ENCODE data around the gene TRIM67.

GRCh38 chr1:231210126-231210525, 48.3 kb downstream of the TRIM67 start:
- TF ChIP-seq CTCF (IDR thresholded peaks at IDR 0.05) (no peak), POLR2AphosphoS5 (IDR thresholded peaks at IDR 0.05; ENCODE audit: low read depth, low read length) (no peak)
- TF ChIP-seq, protein P1, sequence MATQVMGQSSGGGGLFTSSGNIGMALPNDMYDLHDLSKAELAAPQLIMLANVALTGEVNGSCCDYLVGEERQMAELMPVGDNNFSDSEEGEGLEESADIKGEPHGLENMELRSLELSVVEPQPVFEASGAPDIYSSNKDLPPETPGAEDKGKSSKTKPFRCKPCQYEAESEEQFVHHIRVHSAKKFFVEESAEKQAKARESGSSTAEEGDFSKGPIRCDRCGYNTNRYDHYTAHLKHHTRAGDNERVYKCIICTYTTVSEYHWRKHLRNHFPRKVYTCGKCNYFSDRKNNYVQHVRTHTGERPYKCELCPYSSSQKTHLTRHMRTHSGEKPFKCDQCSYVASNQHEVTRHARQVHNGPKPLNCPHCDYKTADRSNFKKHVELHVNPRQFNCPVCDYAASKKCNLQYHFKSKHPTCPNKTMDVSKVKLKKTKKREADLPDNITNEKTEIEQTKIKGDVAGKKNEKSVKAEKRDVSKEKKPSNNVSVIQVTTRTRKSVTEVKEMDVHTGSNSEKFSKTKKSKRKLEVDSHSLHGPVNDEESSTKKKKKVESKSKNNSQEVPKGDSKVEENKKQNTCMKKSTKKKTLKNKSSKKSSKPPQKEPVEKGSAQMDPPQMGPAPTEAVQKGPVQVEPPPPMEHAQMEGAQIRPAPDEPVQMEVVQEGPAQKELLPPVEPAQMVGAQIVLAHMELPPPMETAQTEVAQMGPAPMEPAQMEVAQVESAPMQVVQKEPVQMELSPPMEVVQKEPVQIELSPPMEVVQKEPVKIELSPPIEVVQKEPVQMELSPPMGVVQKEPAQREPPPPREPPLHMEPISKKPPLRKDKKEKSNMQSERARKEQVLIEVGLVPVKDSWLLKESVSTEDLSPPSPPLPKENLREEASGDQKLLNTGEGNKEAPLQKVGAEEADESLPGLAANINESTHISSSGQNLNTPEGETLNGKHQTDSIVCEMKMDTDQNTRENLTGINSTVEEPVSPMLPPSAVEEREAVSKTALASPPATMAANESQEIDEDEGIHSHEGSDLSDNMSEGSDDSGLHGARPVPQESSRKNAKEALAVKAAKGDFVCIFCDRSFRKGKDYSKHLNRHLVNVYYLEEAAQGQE (IDR thresholded peaks at IDR 0.05; ENCODE audit: insufficient read depth in 1 of 2, low read depth in 2 of 2, low read length in 1 of 2) = no peak

Data from Panc1 (cell line).